Measurements from ENCODE around the gene SLC16A2.

The SLC16A2 gene

DNA sequence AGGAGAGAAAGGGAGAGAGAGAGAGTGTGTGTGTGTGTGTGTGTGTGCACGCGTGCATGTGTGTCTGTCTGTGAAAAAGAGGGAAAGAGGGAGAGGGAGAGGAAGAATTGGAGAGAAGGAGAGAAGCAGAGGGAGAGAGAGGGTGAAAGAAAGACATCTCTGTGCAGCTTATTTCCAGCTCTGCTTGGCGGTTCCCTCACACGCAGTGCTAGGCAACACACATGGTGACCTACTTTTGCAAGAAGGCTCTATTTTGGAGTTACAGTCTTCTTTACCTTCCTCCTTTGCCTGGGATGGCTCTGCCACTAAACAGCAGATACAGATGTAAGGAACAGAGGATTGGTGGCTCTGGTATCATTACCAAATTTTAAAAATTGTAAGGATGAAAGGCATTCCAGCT lies 40.1 kb downstream of the SLC16A2 start:
- Histone ChIP-seq H3K27me3 (ENCODE audit: insufficient read depth, low read length, poor library complexity, severe bottlenecking) (no peaks in the 10 kb centered on the region), H3K4me1 (ENCODE audit: insufficient read depth, low read length, poor library complexity, severe bottlenecking) (no peaks in the 10 kb centered on the region), H3K9me2 (replicated peaks; ENCODE audit: low read depth, low read length) (no peaks in the 10 kb centered on the region), H3K9me3 (ENCODE audit: insufficient read depth, low read depth, low read length) (no peaks in the 10 kb centered on the region), H3K4me2 (ENCODE audit: low read depth, low read length, poor library complexity, severe bottlenecking) (no peak overlapping the region), H3K36me3 (ENCODE audit: insufficient read depth, low read length) (no peaks in the 10 kb centered on the region), H3K4me3 (ENCODE audit: low read length, poor library complexity, severe bottlenecking) (no peak overlapping the region), H2AFZ (ENCODE audit: low read length) (no peak overlapping the region), H3K79me2 (ENCODE audit: insufficient read depth, low read length) (no peaks in the 10 kb centered on the region), H3F3A (ENCODE audit: low read depth) (no peaks in the 10 kb centered on the region), H4K20me1 (ENCODE audit: insufficient read depth, low read length, poor library complexity, severe bottlenecking) (no peaks in the 10 kb centered on the region), H3K9ac (ENCODE audit: low read depth, low read length, poor library complexity, severe bottlenecking) (no peak overlapping the region)
- TF ChIP-seq, protein P1, sequence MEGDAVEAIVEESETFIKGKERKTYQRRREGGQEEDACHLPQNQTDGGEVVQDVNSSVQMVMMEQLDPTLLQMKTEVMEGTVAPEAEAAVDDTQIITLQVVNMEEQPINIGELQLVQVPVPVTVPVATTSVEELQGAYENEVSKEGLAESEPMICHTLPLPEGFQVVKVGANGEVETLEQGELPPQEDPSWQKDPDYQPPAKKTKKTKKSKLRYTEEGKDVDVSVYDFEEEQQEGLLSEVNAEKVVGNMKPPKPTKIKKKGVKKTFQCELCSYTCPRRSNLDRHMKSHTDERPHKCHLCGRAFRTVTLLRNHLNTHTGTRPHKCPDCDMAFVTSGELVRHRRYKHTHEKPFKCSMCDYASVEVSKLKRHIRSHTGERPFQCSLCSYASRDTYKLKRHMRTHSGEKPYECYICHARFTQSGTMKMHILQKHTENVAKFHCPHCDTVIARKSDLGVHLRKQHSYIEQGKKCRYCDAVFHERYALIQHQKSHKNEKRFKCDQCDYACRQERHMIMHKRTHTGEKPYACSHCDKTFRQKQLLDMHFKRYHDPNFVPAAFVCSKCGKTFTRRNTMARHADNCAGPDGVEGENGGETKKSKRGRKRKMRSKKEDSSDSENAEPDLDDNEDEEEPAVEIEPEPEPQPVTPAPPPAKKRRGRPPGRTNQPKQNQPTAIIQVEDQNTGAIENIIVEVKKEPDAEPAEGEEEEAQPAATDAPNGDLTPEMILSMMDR (conservative IDR thresholded peaks at IDR 0.05; ENCODE audit: low read length): no peak

DNA sequence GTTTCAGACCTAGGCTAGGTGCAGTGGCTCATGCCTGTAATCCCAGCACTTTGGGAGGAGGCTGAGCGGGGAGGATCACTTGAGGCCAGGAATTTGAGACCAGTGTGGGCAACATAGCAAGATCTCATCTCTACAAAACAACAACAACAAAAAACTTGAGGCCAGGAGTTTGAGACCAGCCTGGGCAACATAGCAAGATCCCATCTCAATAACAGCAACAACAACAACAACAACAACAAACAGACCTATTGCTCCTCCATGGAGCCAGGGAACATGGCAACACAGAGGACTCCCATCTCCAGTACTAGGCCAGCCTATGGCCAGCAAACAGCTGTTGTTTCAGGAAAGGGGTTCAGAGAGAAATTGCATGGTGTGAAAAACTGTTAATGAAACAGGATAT lies 43.4 kb downstream of the SLC16A2 start:
- Histone ChIP-seq H3K4me2 (ENCODE audit: low read depth, low read length, poor library complexity, severe bottlenecking) (no peak overlapping the region), H3K9me2 (replicated peaks; ENCODE audit: low read depth, low read length) (no peaks in the 10 kb centered on the region), H3K4me1 (ENCODE audit: insufficient read depth, low read length, poor library complexity, severe bottlenecking) (no peaks in the 10 kb centered on the region), H2AFZ (ENCODE audit: low read length) (no peak overlapping the region), H4K20me1 (ENCODE audit: insufficient read depth, low read length, poor library complexity, severe bottlenecking) (no peaks in the 10 kb centered on the region), H3K36me3 (ENCODE audit: insufficient read depth, low read length) (no peaks in the 10 kb centered on the region), H3F3A (ENCODE audit: low read depth) (no peaks in the 10 kb centered on the region), H3K27me3 (ENCODE audit: insufficient read depth, low read length, poor library complexity, severe bottlenecking) (no peaks in the 10 kb centered on the region), H3K9me3 (ENCODE audit: insufficient read depth, low read depth, low read length) (no peaks in the 10 kb centered on the region), H3K9ac (ENCODE audit: low read depth, low read length, poor library complexity, severe bottlenecking) (no peak overlapping the region), H3K79me2 (ENCODE audit: insufficient read depth, low read length) (no peaks in the 10 kb centered on the region), H3K4me3 (ENCODE audit: low read length, poor library complexity, severe bottlenecking) (no peak overlapping the region)
- TF ChIP-seq EZH2phosphoT487 (IDR thresholded peaks at IDR 0.05; ENCODE audit: borderline replicate concordance): no peak
- TF ChIP-seq, protein P1 (conservative IDR thresholded peaks at IDR 0.05; ENCODE audit: low read length): no peak

DNA sequence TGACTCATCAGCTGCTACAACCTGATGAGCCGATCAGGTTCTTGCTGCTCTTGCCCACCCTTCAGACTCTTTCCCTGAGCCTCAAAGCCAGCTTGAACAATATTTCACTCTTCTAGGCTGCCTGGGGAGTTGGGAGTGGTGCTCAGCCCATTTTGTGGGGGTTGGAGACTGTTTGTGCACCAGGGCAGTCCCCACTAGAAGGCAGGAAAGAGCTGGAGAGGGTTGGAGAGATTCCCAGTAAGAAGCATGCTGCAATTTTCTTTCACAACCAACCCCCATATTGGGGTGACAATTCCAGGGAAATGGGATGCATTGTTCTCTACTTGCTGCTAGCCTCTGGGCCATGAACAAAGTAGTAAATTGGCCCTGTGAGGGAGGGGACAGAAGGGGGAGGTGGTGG lies 44.1 kb downstream of the SLC16A2 start:
- H3K27me3 ChIP-seq (ENCODE audit: insufficient read depth, low read length, poor library complexity, severe bottlenecking): no peaks in the 10 kb centered on the region

More for the DNA sequence above, 44.1 kb downstream of the SLC16A2 start:
- H3K36me3 ChIP-seq (ENCODE audit: insufficient read depth, low read length): no peaks in the 10 kb centered on the region
- H3F3A ChIP-seq (ENCODE audit: low read depth): no peaks in the 10 kb centered on the region
- TF ChIP-seq, protein P1 (conservative IDR thresholded peaks at IDR 0.05; ENCODE audit: low read length): no peak
- TF ChIP-seq EZH2phosphoT487 (IDR thresholded peaks at IDR 0.05; ENCODE audit: borderline replicate concordance): no peak
- no peak overlapping the region for H2AFZ ChIP-seq (ENCODE audit: low read length)
- H4K20me1 ChIP-seq (ENCODE audit: insufficient read depth, low read length, poor library complexity, severe bottlenecking): no peaks in the 10 kb centered on the region
- H3K4me3 ChIP-seq (ENCODE audit: low read length, poor library complexity, severe bottlenecking): no peak overlapping the region
- no peaks in the 10 kb centered on the region for H3K79me2 ChIP-seq (ENCODE audit: insufficient read depth, low read length)
- no peak overlapping the region for H3K4me2 ChIP-seq (ENCODE audit: low read depth, low read length, poor library complexity, severe bottlenecking)
- no peaks in the 10 kb centered on the region for H3K4me1 ChIP-seq (ENCODE audit: insufficient read depth, low read length, poor library complexity, severe bottlenecking)
- H3K9me3 ChIP-seq (ENCODE audit: insufficient read depth, low read depth, low read length): no peaks in the 10 kb centered on the region
- H3K9me2 ChIP-seq (replicated peaks; ENCODE audit: low read depth, low read length): no peaks in the 10 kb centered on the region
- no peak overlapping the region for H3K9ac ChIP-seq (ENCODE audit: low read depth, low read length, poor library complexity, severe bottlenecking)

All from Loucy (cell line).